ENCODE measurements around the gene MICAL2. TPM values are rescaled to one million over a fixed set of nuclear protein-coding genes. Genes with fewer than 3 reads are reported as not detected.

MICAL2 gene
- total RNA-seq, 4 donors from 2014 or later = 109 to 197 (median 183) TPM

DNA sequence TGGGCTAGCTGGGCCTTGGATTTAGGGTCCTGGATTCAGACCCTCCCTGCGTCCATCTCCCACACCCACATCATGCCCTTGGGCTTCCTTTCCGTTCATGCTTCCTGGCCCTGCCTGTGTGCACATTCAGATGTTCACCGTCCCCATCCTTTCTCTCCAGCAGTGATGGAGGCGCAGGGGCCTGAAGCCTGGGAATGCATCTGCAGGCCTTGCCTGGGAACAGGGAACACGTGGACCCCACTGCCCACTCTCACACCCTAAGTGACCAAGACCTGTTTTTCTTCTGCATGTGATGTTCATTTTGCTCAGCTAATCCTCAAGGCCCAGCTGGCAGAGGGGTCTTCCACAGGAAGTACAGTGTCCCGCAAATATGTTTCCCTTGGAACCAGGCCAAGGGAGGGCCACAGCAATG, 175.4 kb downstream of the MICAL2 start:
- H3K36me3 ChIP-seq = no peaks in the 10 kb centered on the region
- H3K27me3 ChIP-seq = no peaks in the 10 kb centered on the region
- H3K9me3 ChIP-seq = no peaks in the 10 kb centered on the region
- no peak overlapping the region for H3K4me3 ChIP-seq
- H3K27ac ChIP-seq = peak overlapping the region in 1 of 4 donors; percentile 83
- TF ChIP-seq POLR2A (IDR thresholded peaks at IDR 0.05) = no peak
- TF ChIP-seq, protein P1, sequence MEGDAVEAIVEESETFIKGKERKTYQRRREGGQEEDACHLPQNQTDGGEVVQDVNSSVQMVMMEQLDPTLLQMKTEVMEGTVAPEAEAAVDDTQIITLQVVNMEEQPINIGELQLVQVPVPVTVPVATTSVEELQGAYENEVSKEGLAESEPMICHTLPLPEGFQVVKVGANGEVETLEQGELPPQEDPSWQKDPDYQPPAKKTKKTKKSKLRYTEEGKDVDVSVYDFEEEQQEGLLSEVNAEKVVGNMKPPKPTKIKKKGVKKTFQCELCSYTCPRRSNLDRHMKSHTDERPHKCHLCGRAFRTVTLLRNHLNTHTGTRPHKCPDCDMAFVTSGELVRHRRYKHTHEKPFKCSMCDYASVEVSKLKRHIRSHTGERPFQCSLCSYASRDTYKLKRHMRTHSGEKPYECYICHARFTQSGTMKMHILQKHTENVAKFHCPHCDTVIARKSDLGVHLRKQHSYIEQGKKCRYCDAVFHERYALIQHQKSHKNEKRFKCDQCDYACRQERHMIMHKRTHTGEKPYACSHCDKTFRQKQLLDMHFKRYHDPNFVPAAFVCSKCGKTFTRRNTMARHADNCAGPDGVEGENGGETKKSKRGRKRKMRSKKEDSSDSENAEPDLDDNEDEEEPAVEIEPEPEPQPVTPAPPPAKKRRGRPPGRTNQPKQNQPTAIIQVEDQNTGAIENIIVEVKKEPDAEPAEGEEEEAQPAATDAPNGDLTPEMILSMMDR (IDR thresholded peaks at IDR 0.05) = no peak
- no peak for DNase-seq
- peaks cover 0 to 13% (median 0%) of the 10 kb centered on the region in 4 donors for H3K4me1 ChIP-seq

DNA sequence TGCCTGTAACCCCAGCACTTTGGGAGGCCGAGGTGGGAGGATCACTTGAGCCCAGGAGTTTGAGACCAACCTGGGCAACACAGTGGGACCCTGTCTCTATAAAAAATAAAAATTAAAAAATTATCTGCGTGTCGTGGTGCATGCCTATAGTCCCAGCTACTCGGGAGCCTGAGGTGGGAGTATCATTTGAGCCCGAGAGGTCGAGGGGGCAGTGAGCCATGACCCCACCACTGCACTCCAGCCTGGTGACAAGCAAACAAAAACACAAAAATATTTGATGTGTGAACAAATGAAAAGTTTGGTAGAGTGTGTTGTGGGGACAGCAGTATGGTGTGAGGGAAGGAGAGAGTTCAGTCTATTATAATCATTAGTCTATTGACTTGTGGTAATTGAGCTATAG, 176.2 kb downstream of the MICAL2 start:
- H3K36me3 ChIP-seq = no peaks in the 10 kb centered on the region
- H3K4me3 ChIP-seq = no peak overlapping the region
- TF ChIP-seq, protein P1 (IDR thresholded peaks at IDR 0.05) = no peak
- TF ChIP-seq POLR2A (IDR thresholded peaks at IDR 0.05) = no peak
- H3K27ac ChIP-seq = peak overlapping the region in 2 of 4 donors; percentile 51 to 83
- no peaks in the 10 kb centered on the region for H3K9me3 ChIP-seq
- no peaks in the 10 kb centered on the region for H3K27me3 ChIP-seq
- peaks cover 0 to 13% (median 0%) of the 10 kb centered on the region in 4 donors for H3K4me1 ChIP-seq
- no peak for DNase-seq

DNA sequence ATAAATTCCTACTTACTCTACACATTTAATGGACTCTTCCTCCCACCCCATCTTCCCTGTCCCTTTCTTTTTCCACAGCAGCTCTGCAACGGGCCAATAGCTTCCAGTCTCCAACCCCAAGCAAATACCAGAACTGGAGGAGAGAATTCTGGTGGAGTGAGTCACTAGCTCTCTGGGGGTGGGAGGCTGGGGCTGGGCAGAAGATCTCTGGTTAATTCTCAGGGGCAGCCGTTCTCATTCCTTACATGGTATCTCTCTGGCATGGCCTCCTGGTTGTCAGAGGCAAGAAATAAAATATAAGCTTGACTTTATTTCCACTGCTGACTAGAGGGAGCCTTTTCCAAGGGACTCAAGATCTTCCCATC, 176.6 kb downstream of the MICAL2 start:
- no peak overlapping the region for H3K4me3 ChIP-seq
- TF ChIP-seq POLR2A (IDR thresholded peaks at IDR 0.05) = no peak
- TF ChIP-seq, protein P1 (IDR thresholded peaks at IDR 0.05) = no peak
- H3K9me3 ChIP-seq = no peaks in the 10 kb centered on the region
- no peaks in the 10 kb centered on the region for H3K36me3 ChIP-seq
- H3K27ac ChIP-seq = peak overlapping the region in 2 of 4 donors; percentile 67 to 83
- H3K4me1 ChIP-seq = peaks cover 0 to 13% (median 0%) of the 10 kb centered on the region in 4 donors
- DNase-seq = no peak
- no peaks in the 10 kb centered on the region for H3K27me3 ChIP-seq

DNA sequence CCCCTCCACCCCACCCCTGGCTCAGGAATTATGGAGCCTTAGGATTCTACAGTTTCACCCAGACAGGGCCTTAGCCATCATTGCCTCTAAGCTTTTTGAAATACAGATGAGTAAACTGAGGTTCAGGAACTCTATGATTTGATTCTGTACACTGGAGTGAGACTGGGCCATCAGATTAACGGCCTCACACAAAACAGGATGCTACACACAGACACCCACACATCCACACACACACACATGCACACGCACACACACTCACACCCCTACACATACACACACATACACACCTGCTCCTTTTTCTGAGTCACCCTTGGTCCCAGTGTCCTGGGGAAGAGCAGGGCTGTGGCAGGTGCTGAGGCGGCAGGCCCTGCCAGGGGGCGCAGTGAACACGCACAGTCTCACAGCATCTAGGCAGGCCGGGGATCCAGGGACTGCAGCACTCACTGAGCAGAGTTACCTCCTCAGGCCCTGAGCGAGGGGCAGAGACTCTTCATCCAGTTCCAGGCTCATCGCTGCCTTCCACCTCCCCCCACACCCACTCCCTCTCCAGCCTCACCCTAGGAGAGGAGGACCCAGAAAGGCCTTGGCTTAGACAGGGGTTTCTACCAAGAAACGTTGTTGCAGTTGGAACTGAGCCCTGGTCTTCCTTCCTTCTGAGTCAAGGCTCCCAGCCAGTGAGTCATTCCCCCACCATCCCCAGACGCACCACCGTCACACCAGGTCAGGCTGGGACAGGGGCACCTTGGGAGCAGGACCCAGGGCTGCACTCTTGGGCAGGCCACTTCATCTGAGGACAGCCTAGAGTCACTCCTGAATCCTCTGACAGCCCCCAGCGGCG, 177.2 kb downstream of the MICAL2 start:
- H3K4me1 ChIP-seq = peaks cover 0 to 13% (median 0%) of the 10 kb centered on the region in 4 donors
- TF ChIP-seq POLR2A (IDR thresholded peaks at IDR 0.05) = no peak
- TF ChIP-seq, protein P1 (IDR thresholded peaks at IDR 0.05) = peak in 2 of 6 experiments; percentile 19 to 24
- no peaks in the 10 kb centered on the region for H3K36me3 ChIP-seq
- no peak overlapping the region for H3K4me3 ChIP-seq
- H3K9me3 ChIP-seq = no peaks in the 10 kb centered on the region
- H3K27ac ChIP-seq = peak overlapping the region in 3 of 4 donors; percentile 62 to 83 (median 67)
- H3K27me3 ChIP-seq = no peaks in the 10 kb centered on the region
- DNase-seq = no peak

DNA sequence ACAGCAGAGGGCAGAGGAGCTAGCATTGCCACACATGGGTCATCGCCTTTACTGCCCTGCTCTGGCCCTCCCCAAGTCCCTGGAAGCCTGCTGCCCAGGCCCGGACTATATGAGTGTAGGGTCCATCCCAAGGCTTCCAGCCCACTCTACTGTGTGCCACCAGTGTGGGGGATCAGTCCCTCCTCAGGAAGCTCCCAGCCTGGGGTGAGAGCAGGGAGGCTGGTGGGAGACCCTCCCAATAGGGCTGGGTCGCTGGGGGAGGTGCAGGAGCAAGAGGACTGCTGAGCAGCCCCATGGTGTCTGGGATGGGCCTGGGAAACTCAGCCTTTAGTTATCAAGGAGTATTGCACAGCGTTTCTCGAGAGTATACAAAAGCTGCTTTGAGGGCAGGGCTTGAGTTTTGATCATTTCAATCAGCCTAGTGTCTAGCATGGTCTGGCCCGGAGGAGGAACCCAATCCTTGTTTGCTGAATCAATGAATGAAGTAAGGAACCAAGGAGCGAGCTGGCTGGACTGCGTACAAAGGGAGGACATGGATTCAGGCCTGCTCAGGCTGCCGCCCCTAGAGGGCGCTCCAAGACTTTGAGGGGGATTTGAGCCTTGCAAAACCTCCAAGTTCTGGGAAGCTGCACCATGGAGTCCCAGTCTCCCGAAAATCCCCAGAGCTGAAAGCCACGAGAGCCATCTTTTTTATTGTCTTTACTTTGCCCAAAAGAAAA, 178.0 kb downstream of the MICAL2 start:
- peak; percentile 31 to 84 (median 80) for DNase-seq
- Histone ChIP-seq H3K4me1 (peaks cover 0 to 13% (median 0%) of the 10 kb centered on the region in 4 donors), H3K4me3 (no peak overlapping the region), H3K27me3 (no peaks in the 10 kb centered on the region), H3K9me3 (no peaks in the 10 kb centered on the region), H3K27ac (peak overlapping the region in 3 of 4 donors; percentile 62 to 83 (median 67)), H3K36me3 (no peaks in the 10 kb centered on the region)
- TF ChIP-seq, protein P1 (IDR thresholded peaks at IDR 0.05) = peak in 5 of 6 experiments; percentile 19 to 73 (median 69)
- TF ChIP-seq POLR2A (IDR thresholded peaks at IDR 0.05) = no peak
